GM23338 (cell line): Measurements from ENCODE around the gene TMEM123. TPM values are rescaled to one million over a fixed set of nuclear protein-coding genes. Genes with fewer than 3 reads are reported as not detected.

Source experiments
- ATAC-seq: fragments of 200-7000 bp; cut with Tn5 transposase; 3 replicates; pipeline ENCODE4 v1.9.1; 2020
- DNase-seq: peaks from one replicate; pipeline ENCODE4 v3.0.0-alpha.2; 2015; ENCODE audit warnings: low spot score
- H2AFZ ChIP-seq: fragments of 200-600 bp; sonication (generic); 2 replicates; pipeline ENCODE4 v1.8.0; 2016; ENCODE audit warnings: antibody characterized with exemption, mild to moderate bottlenecking, moderate library complexity
- H3F3A ChIP-seq: fragments of 200-600 bp; sonication (generic); replicated peaks from 2 replicates; pipeline ENCODE4 v1.8.0; 2017; ENCODE audit warnings: antibody characterized with exemption, mixed run types, low read depth
- H3K27ac ChIP-seq: fragments of 200-600 bp; sonication (generic); 2 replicates; pipeline ENCODE4 v1.6.1; 2016; ENCODE audit warnings: low read depth
- H3K27me3 ChIP-seq: fragments of 200-600 bp; sonication (generic); 2 replicates; pipeline ENCODE4 v1.8.0; 2016; ENCODE audit warnings: mild to moderate bottlenecking, mixed run types, moderate library complexity; ENCODE audit not compliant: insufficient read depth
- H3K36me3 ChIP-seq: fragments of 200-600 bp; sonication (generic); 2 replicates; pipeline ENCODE4 v1.8.0; 2016; ENCODE audit warnings: mild to moderate bottlenecking; ENCODE audit not compliant: insufficient read depth
- H3K4me1 ChIP-seq: fragments of 200-600 bp; sonication (generic); 2 replicates; pipeline ENCODE4 v1.8.0; 2016; ENCODE audit warnings: mild to moderate bottlenecking, moderate library complexity; ENCODE audit not compliant: insufficient read depth
- H3K4me2 ChIP-seq: fragments of 200-600 bp; sonication (generic); 2 replicates; pipeline ENCODE4 v1.7.1; 2017; ENCODE audit warnings: mixed run types
- H3K4me3 ChIP-seq: fragments of 200-600 bp; sonication (generic); 2 replicates; pipeline ENCODE4 v1.6.1; 2016; ENCODE audit warnings: mixed run types
- H3K79me2 ChIP-seq: fragments of 200-600 bp; sonication (generic); replicated peaks from 2 replicates; pipeline ENCODE4 v1.8.0; 2017; ENCODE audit warnings: mild to moderate bottlenecking; ENCODE audit not compliant: insufficient read depth
- H3K9me2 ChIP-seq: fragments of 200-600 bp; sonication (generic); 2 replicates; pipeline ENCODE4 v1.8.0; 2017; ENCODE audit not compliant: insufficient read depth
- H4K20me1 ChIP-seq: fragments of 200-600 bp; sonication (generic); replicated peaks from 2 replicates; pipeline ENCODE4 v1.8.0; 2017; ENCODE audit warnings: mild to moderate bottlenecking; ENCODE audit not compliant: insufficient read depth
- H3K27ac Mint-ChIP-seq: 2 replicates; pipeline ENCODE4 v1.8.0; 2020; ENCODE audit warnings: inconsistent platforms, mild to moderate bottlenecking, moderate library complexity, mixed read lengths
- H3K27me3 Mint-ChIP-seq: 3 replicates; pipeline ENCODE4 v1.8.0; 2022; ENCODE audit warnings: low read depth, mild to moderate bottlenecking, moderate library complexity, mixed read lengths, inconsistent platforms; ENCODE audit not compliant: insufficient read depth, poor library complexity
- H3K36me3 Mint-ChIP-seq: 3 replicates; pipeline ENCODE4 v1.8.0; 2021; ENCODE audit warnings: low read depth, mild to moderate bottlenecking, inconsistent platforms, moderate library complexity, mixed read lengths
- H3K4me1 Mint-ChIP-seq: 3 replicates; pipeline ENCODE4 v1.8.0; 2020; ENCODE audit warnings: mild to moderate bottlenecking, inconsistent platforms, mixed read lengths
- H3K4me3 Mint-ChIP-seq: 3 replicates; pipeline ENCODE4 v1.8.0; 2021; ENCODE audit warnings: moderate library complexity, mild to moderate bottlenecking, inconsistent platforms, mixed read lengths
- H3K9me3 Mint-ChIP-seq: 3 replicates; pipeline ENCODE4 v1.8.0; 2020; ENCODE audit warnings: moderate library complexity, mild to moderate bottlenecking, inconsistent platforms, mixed read lengths
- CREB1 ChIP-seq: fragments of 250-450 bp; sonication (Bioruptor Pico); IDR thresholded peaks from 2 replicates; pipeline ENCODE4 v1.5.0; 2020; ENCODE audit warnings: low read depth, mild to moderate bottlenecking, moderate library complexity
- CTCF ChIP-seq, 2 experiments: fragments of 200-600 bp in 1 of 2; sonication (generic) in 1 of 2; conservative IDR thresholded peaks; 2 replicates each; pipeline versions ENCODE4 v1.5.1 to v1.6.1; 2016 to 2017; ENCODE audit warnings: antibody characterized with exemption in 2 of 2, low read depth in 2 of 2, mild to moderate bottlenecking in 2 of 2, moderate library complexity in 1 of 2
- ETS1 ChIP-seq: IDR thresholded peaks from 2 replicates; pipeline ENCODE4 v1.6.1; 2016; ENCODE audit warnings: antibody characterized with exemption
- EZH2 ChIP-seq: fragments of 200-600 bp; sonication (generic); IDR thresholded peaks from one replicate; pipeline ENCODE4 v1.8.0; 2017; ENCODE audit warnings: antibody characterized with exemption, mild to moderate bottlenecking, low read depth; ENCODE audit not compliant: unreplicated experiment
- EZH2phosphoT487 ChIP-seq: fragments of 200-600 bp; sonication (generic); IDR thresholded peaks from one replicate; pipeline ENCODE4 v1.8.1; 2018; ENCODE audit warnings: antibody characterized with exemption; ENCODE audit not compliant: unreplicated experiment
- JUNB ChIP-seq: IDR thresholded peaks from one replicate; pipeline ENCODE4 v1.6.1; 2016; ENCODE audit warnings: antibody characterized with exemption; ENCODE audit not compliant: unreplicated experiment
- NANOG ChIP-seq: IDR thresholded peaks from 2 replicates; pipeline ENCODE4 v1.6.1; 2016; ENCODE audit warnings: antibody characterized with exemption, borderline replicate concordance
- POLR2AphosphoS5 ChIP-seq: IDR thresholded peaks from 2 replicates; pipeline ENCODE4 v1.6.1; 2016; ENCODE audit warnings: antibody characterized with exemption, low read depth
- REST ChIP-seq: IDR thresholded peaks from one replicate; pipeline ENCODE4 v1.6.1; 2018; ENCODE audit warnings: antibody characterized with exemption; ENCODE audit not compliant: unreplicated experiment
- STAT1 ChIP-seq: IDR thresholded peaks from one replicate; pipeline ENCODE4 v1.6.1; 2016; ENCODE audit warnings: antibody characterized with exemption; ENCODE audit not compliant: unreplicated experiment
- ZNF114 ChIP-seq: fragments of 250-450 bp; sonication (Bioruptor Pico); IDR thresholded peaks from 2 replicates; pipeline ENCODE4 v1.5.0; 2020; ENCODE audit warnings: mild to moderate bottlenecking, moderate library complexity
- ZNF331 ChIP-seq: fragments of 250-450 bp; sonication (Bioruptor Pico); IDR thresholded peaks from 2 replicates; pipeline ENCODE4 v1.5.0; 2020; ENCODE audit warnings: low read depth, mild to moderate bottlenecking, moderate library complexity
- polyA plus RNA-seq: library from polyadenylated mRNA; unstranded; fragments of >200 nt; fragmentation: Nextera tagmentation; extraction: Ambion mirVana; gene quantifications from 2 replicates; pipeline ENCODE4 v1.2.1, GENCODE V29; 2016
- total RNA-seq: library from RNA; depleted of rRNA; stranded (reverse); fragments of >200 nt; shearing (Covaris generic); gene quantifications from 2 replicates; pipeline ENCODE4 v1.2.3, GENCODE V29; 2014

Gene TMEM123
- total and polyA plus RNA-seq, 2 experiments from 2014 or later: 44.1 to 61.0 TPM

GRCh38 chr11:102389253-102389652 lies 63.3 kb downstream of the TMEM123 start (continued):
- TF ChIP-seq CTCF (conservative IDR thresholded peaks at IDR 0.05; ENCODE audit: low read depth in 2 of 2) (no peak), EZH2phosphoT487 (no peak), ZNF114 (CRISPR knock-in tag) (no peak)

GRCh38 chr11:102387043-102387781 lies 65.4 kb downstream of the TMEM123 start:
- ATAC-seq: no peak
- no peaks in the 10 kb centered on the region for H3F3A ChIP-seq
- no peak overlapping the region for H3K4me3 ChIP-seq
- no peak overlapping the region for H3K27ac Mint-ChIP-seq
- H3K4me1 Mint-ChIP-seq: peaks cover 18% of the 10 kb centered on the region
- no peaks in the 10 kb centered on the region for H3K36me3 ChIP-seq
- H2AFZ ChIP-seq: no peak overlapping the region
- H3K27ac ChIP-seq: no peak overlapping the region
- peaks cover 6% of the 10 kb centered on the region for H3K27me3 Mint-ChIP-seq
- H3K4me2 ChIP-seq: no peak overlapping the region
- no peaks in the 10 kb centered on the region for H3K79me2 ChIP-seq
- DNase-seq: no peak
- no peak overlapping the region for H3K4me3 Mint-ChIP-seq
- H4K20me1 ChIP-seq: no peaks in the 10 kb centered on the region
- H3K9me2 ChIP-seq: no peaks in the 10 kb centered on the region
- no peaks in the 10 kb centered on the region for H3K9me3 Mint-ChIP-seq
- peaks cover 3% of the 10 kb centered on the region; the same call in 1 of the 3 replicates for H3K36me3 Mint-ChIP-seq
- no peaks in the 10 kb centered on the region for H3K4me1 ChIP-seq
- no peaks in the 10 kb centered on the region for H3K27me3 ChIP-seq
- TF ChIP-seq ETS1 (no peak), CREB1 (CRISPR knock-in tag) (no peak), ZNF331 (CRISPR knock-in tag) (no peak), POLR2AphosphoS5 (no peak), EZH2 (no peak), NANOG (no peak), REST (no peak), JUNB (no peak), EZH2phosphoT487 (no peak), ZNF114 (CRISPR knock-in tag) (no peak), STAT1 (no peak), CTCF (conservative IDR thresholded peaks at IDR 0.05; ENCODE audit: low read depth in 2 of 2) (no peak)
